Measurements from ENCODE around the gene RMC1.

GRCh38 chr18:23523429-23524212 lies 20.3 kb downstream of the RMC1 start:
- no peak for TF ChIP-seq CTCF (IDR thresholded peaks at IDR 0.05)
- no peak for TF ChIP-seq POLR2A (IDR thresholded peaks at IDR 0.05)
- no peak for TF ChIP-seq POLR2AphosphoS5 (IDR thresholded peaks at IDR 0.05)

Data from transverse colon (tissue), 4 donors.